Measurements from ENCODE around the gene KIF4A. TPM values are rescaled to one million over a fixed set of nuclear protein-coding genes. Genes with fewer than 3 reads are reported as not detected.

Gene KIF4A
- total and polyA plus RNA-seq, 9 of the 15 experiments (the other 6 are each of a cell fraction or from before 2014, with no cell fraction given), result 13.0 to 42.7 (median 35.9) TPM

DNA sequence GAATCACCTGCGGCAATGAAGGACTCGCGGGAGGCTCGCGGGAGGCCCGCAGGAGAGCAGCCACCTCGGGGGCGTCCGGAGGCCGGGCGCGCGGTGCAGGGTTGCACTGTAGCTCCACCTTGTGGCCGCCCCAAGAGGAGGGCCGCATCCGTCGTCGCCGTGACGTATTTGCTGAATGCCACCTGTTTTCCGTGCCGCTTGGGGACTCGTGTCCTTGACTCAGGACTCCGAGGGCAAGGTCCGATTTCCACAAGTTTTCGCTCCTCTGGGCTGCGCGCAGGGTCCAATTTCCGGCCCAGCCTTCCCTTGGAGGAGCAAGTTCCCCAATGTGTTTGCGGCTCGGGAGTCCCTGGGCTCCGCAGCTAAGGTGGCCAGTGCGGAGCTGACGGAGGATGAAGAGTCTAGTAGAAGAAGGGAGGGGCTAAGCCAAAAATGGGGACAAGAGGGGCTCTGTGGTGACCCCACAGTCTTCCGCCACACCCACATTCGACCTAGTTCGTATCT is 144.0 kb downstream of the KIF4A start (continued):
- TF ChIP-seq MYNN (IDR thresholded peaks at IDR 0.05) (no peak), MYNN (CRISPR knock-in tag; IDR thresholded peaks at IDR 0.05) (no peak), FOXJ2 (tag; IDR thresholded peaks at IDR 0.05) (no peak), ZNF740 (CRISPR knock-in tag; IDR thresholded peaks at IDR 0.05) (0 out of 2 replicates have a peak, but pooled peaks have one; percentile 54), ZNF740 (tag; IDR thresholded peaks at IDR 0.05) (no peak), EGR1 (conservative IDR thresholded peaks at IDR 0.05) (peak; percentile 53; the same call in 1 of the 2 replicates), U2AF1 (optimal IDR thresholded peaks at IDR 0.05; ENCODE audit: low read depth, low read length) (no peak), ZNF280A (IDR thresholded peaks at IDR 0.05; ENCODE audit: low read depth, partially characterized antibody) (no peak), SNAPC5 (CRISPR knock-in tag; IDR thresholded peaks at IDR 0.05) (no peak), ZNF431 (CRISPR knock-in tag; IDR thresholded peaks at IDR 0.05) (no peak), ZNF274 (IDR thresholded peaks at IDR 0.05; ENCODE audit: borderline replicate concordance, low read depth, low read length) (no peak), CREB5 (CRISPR knock-in tag; IDR thresholded peaks at IDR 0.05) (no peak), NCOA1 (IDR thresholded peaks at IDR 0.05; ENCODE audit: low read depth) (no peak), MED1 (CRISPR knock-in tag; IDR thresholded peaks at IDR 0.05; ENCODE audit: borderline replicate concordance) (no peak), BCOR (IDR thresholded peaks at IDR 0.05) (no peak), TAL1 (IDR thresholded peaks at IDR 0.05) (no peak), NBN (IDR thresholded peaks at IDR 0.05; ENCODE audit: low read depth) (no peak), HSF4 (CRISPR knock-in tag; IDR thresholded peaks at IDR 0.05; ENCODE audit: borderline replicate concordance) (no peak)
- TF ChIP-seq, protein P1, sequence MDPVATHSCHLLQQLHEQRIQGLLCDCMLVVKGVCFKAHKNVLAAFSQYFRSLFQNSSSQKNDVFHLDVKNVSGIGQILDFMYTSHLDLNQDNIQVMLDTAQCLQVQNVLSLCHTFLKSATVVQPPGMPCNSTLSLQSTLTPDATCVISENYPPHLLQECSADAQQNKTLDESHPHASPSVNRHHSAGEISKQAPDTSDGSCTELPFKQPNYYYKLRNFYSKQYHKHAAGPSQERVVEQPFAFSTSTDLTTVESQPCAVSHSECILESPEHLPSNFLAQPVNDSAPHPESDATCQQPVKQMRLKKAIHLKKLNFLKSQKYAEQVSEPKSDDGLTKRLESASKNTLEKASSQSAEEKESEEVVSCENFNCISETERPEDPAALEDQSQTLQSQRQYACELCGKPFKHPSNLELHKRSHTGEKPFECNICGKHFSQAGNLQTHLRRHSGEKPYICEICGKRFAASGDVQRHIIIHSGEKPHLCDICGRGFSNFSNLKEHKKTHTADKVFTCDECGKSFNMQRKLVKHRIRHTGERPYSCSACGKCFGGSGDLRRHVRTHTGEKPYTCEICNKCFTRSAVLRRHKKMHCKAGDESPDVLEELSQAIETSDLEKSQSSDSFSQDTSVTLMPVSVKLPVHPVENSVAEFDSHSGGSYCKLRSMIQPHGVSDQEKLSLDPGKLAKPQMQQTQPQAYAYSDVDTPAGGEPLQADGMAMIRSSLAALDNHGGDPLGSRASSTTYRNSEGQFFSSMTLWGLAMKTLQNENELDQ (CRISPR knock-in tag; IDR thresholded peaks at IDR 0.05; ENCODE audit: borderline replicate concordance), result no peak
- TF ChIP-seq, protein P2, sequence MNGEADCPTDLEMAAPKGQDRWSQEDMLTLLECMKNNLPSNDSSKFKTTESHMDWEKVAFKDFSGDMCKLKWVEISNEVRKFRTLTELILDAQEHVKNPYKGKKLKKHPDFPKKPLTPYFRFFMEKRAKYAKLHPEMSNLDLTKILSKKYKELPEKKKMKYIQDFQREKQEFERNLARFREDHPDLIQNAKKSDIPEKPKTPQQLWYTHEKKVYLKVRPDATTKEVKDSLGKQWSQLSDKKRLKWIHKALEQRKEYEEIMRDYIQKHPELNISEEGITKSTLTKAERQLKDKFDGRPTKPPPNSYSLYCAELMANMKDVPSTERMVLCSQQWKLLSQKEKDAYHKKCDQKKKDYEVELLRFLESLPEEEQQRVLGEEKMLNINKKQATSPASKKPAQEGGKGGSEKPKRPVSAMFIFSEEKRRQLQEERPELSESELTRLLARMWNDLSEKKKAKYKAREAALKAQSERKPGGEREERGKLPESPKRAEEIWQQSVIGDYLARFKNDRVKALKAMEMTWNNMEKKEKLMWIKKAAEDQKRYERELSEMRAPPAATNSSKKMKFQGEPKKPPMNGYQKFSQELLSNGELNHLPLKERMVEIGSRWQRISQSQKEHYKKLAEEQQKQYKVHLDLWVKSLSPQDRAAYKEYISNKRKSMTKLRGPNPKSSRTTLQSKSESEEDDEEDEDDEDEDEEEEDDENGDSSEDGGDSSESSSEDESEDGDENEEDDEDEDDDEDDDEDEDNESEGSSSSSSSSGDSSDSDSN (IDR thresholded peaks at IDR 0.05; ENCODE audit: borderline replicate concordance in 1 of 2, low read depth in 2 of 2, low read length in 2 of 2), result no peak

All from K562 (cell line).